ACHN (cell line): ENCODE measurements around the gene SFN.
"Not testable (repeated sequence)": the region's sequence is repeated elsewhere in the genome, so short reads cannot be mapped to it uniquely, and the experiment has no call there.

Experiments
- DNase-seq: peaks from one replicate; pipeline ENCODE4 v3.0.0-alpha.2; 2015
- in situ Hi-C: cut with HindIII; loops from 2 replicates; pipeline ENCODE4 v1.10.0; 2017; ENCODE audit warnings: low sequenced_read_pairs, low pct_ligation_motif_present, low pct_unique_long_range_greater_than_20kb

Gene SFN

GRCh38 chr1:26858160-26858559, 4.8 kb upstream of the SFN start:
- in situ Hi-C loops: no loop called here
- DNase-seq: no peak

DNA sequence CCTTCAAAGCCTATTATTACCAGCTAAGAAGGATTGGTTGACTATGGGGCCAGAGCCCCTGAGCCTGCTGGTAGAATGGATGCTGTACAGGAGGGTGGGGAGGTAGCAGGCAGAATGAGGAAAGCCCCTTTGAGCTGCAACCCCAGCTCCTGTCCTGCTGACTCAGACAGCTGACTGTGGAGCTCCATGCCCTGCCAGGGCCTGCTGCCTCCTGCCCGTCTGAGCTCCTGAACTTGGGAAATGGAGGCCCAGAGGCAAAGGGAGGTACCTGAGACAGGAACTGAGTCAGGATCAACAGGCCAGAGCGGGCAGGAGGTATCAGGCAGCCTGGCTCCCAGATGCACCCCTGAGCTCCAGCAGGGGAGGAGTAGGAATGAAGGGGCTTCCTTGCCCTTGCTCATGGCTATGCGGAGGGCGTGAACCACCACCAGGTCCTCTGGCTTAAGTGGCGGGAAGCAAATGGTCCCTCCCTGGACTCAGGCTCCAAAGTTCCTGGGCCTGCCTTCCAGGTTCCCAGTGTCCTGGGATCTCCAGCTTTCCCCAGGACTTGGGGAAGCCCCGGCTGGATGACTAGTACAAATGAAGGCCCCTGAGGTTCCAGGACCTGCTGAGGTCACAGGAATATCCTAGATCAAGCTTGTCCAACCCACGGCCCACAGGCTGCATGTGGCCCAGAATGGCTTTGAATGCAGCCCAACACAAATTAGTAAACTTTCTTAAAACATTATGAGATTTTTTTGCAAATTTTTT, 3.9 kb upstream of the SFN start:
- DNase-seq: no peak
- in situ Hi-C loops: no loop called here

- in situ Hi-C loops: no loop called here
- DNase-seq: peak; percentile 42
Observed at GRCh38 chr1:26861286-26861701, 1.7 kb upstream of the SFN start.

- no peak for DNase-seq
Observed at GRCh38 chr1:26861889-26862378, 1.0 kb upstream of the SFN start.

GRCh38 chr1:26863685-26864077, 732 bp downstream of the SFN start:
- in situ Hi-C loops: no loop called here
- no peak for DNase-seq

More at GRCh38 chr1:26861889-26862378, 1.0 kb upstream of the SFN start:
- in situ Hi-C loops: no loop called here

- DNase-seq: peak; percentile 96
- in situ Hi-C loops: no loop called here
Observed at GRCh38 chr1:26864610-26865480, 1.9 kb downstream of the SFN start.

- DNase-seq, in situ Hi-C loops: not testable (repeated sequence)
Observed at GRCh38 chr1:26873097-26873496, 10.1 kb downstream of the SFN start.

- in situ Hi-C loops: no loop called here
- no peak for DNase-seq
Observed at GRCh38 chr1:26874896-26875295, 11.9 kb downstream of the SFN start.

- in situ Hi-C loops: no loop called here
- DNase-seq: no peak
Observed at GRCh38 chr1:26877326-26877725, 14.4 kb downstream of the SFN start.

GRCh38 chr1:26879793-26880192, 16.8 kb downstream of the SFN start:
- in situ Hi-C loops: loop anchor here (10.0 kb wide), 1 partner anchor 45 kb away; no protein-coding TSS in a partner anchor
- no peak for DNase-seq

- in situ Hi-C loops: loop anchor here (10.0 kb wide), 1 partner anchor 47 kb away; no protein-coding TSS in a partner anchor
Observed at GRCh38 chr1:26881611-26882010, 18.7 kb downstream of the SFN start.

DNA sequence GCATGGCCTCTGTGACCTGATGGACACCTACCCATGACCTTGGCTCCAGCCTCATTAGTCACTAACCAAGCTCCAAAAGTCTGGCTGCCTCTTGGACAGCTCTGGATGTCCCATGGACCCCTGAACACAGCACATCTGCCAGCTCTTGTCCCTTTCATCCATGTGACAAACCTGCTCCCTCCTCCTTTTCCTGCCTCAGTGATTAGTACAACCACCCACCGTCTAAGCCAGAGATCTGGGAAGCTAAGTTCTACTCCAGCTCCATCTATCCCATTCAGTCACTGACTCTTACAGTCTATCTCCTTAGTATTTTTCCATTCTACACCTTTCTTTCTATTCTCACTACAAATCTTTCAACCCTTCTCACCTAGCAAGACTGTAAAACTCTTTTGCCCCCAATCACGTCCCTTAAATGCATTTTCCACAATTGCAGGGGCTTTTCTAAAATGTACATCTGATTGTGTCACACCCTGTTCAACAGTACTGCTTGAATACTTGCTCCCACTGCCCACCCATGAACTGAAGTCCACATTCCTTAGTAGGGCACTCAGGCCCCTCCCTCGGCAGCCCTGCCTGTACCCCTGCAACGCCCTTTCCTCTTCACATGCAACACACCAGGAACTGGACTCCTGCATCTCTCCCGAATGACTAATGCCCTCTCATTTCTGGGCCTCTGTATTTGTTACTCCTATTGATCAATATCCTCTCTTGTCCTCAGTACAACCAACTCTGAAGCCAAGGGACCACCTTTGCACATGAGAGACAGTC, 19.9 kb downstream of the SFN start:
- in situ Hi-C loops: loop anchor here (10.0 kb wide), 1 partner anchor 48 kb away; no protein-coding TSS in a partner anchor
- DNase-seq: no peak

More at GRCh38 chr1:26881611-26882010, 18.7 kb downstream of the SFN start:
- not testable (repeated sequence) for DNase-seq

DNA sequence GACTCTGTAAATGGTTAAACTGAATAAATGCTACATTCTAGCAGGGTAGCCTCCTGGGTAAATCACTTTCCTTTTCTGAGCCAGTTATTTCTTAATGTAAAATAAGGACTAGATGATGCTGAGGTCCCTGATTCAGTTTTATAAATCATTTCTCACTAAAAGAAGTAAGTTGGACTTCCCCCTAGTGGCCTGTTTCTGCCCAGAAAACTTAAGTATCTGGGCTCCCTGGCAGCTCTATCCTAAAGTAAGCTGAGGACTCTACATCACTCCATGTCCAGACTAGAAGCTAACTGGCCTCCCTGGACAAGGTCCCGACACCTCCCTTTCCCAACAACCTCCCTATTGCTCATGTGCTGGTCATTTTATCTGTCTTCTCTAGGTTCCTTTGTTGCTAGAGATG, 24.2 kb downstream of the SFN start:
- in situ Hi-C loops: loop anchor here (10.0 kb wide), 1 partner anchor 52 kb away; no protein-coding TSS in a partner anchor
- DNase-seq: peak; percentile 49

GRCh38 chr1:26888231-26888630, 25.3 kb downstream of the SFN start:
- DNase-seq: no peak
- in situ Hi-C loops: loop anchor here (10.0 kb wide), 1 partner anchor 53 kb away; no protein-coding TSS in a partner anchor

DNA sequence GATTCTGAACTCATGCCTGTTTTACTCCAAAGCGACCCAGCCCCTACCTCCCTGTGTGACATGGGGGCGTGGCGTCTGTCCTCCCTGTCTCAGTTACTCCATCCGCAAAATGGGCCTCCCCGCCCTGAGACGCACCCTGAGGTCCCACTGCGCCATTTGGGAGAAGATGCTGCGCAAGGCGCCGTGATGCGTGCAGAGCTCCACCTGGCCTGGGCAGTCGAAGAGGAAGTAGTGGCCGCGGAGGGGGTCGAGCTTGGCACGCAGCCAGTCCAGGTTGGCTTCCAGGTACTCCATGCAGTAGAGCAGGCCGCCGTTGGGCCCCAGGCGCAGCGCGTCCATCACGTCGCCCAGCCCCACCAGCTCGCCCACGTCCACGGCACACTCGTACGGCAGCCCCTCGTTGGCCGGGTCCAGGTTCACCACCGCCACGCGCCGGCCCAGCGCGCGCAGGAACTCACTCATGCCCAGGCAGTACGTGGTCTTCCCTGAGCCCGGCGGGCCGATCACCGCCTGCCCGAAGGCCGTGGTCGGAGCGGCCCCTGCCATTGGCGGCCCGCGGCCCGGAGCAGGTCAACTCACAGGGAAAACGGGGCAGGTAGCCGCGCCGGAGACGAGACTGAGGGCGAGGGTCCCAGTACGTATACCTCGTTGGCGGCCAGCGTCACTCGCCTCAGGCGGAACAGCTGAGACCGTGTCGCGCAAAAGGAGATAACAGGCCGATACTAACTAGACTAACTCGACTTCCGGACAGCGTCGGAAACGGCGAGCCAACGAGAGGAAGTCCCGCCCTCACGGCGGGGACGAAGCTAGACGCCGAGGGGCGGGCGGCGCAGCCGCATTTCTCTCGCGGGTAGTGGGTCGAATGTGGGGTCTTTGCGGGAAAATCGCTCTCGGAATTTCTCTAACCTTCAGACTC, 26.9 kb downstream of the SFN start, which contains the start of gene GPN2:
Gene GPN2, minus strand, starts transcription at position 733 of the 916 bp plus-strand sequence. Its CDS starts 187 bp downstream, at position 546.
- in situ Hi-C loops: loop anchor here (10.0 kb wide), 1 partner anchor 55 kb away; no protein-coding TSS in a partner anchor
- peak; percentile 66 for DNase-seq

- in situ Hi-C loops: no loop called here
- no peak for DNase-seq
Observed at GRCh38 chr1:26890467-26890796, 27.5 kb downstream of the SFN start.

- in situ Hi-C loops: no loop called here
- DNase-seq: no peak
Observed at GRCh38 chr1:26894263-26894662, 31.3 kb downstream of the SFN start.
